Panc1 (cell line): ENCODE results near the gene GID8.

Experiments
- CTCF ChIP-seq: fragments of 450-650 bp; IDR thresholded peaks from 2 replicates; pipeline ENCODE4 v1.5.1; 2017; ENCODE audit warnings: mild to moderate bottlenecking
- REST ChIP-seq, 2 experiments: IDR thresholded peaks; 2 replicates each; pipeline ENCODE4 v1.6.1; 2011 to 2012; ENCODE audit warnings: low read depth in 2 of 2, control low read depth in 1 of 2, low read length in 1 of 2, mild to moderate bottlenecking in 1 of 2, moderate library complexity in 1 of 2; ENCODE audit not compliant: insufficient read depth in 1 of 2

- TF ChIP-seq CTCF (no peak), REST (IDR thresholded peaks at IDR 0.05; ENCODE audit: insufficient read depth in 1 of 2, low read depth in 2 of 2, low read length in 1 of 2) (no peak)
Measured at GRCh38 chr20:62997417-62998035, 59.6 kb downstream of the GID8 start.
